HepG2 (cell line): ENCODE data around the gene MTG1. TPM values are rescaled to one million over a fixed set of nuclear protein-coding genes. Genes with fewer than 3 reads are reported as not detected.
A peak's percentile ranks its signal among the peaks of the same experiment; 100 is the strongest.

ENCODE experiments used
- CENPT ChIP-seq: sonication (generic); formaldehyde crosslinking; IDR thresholded peaks from 2 replicates; pipeline ENCODE4 v1.8.0; 2022; ENCODE audit warnings: low read depth, mild to moderate bottlenecking, moderate library complexity, missing genetic modification reagents
- DDIT3 ChIP-seq: sonication (generic); formaldehyde crosslinking; IDR thresholded peaks from 2 replicates; pipeline ENCODE4 v1.4.0; 2020; ENCODE audit warnings: mild to moderate bottlenecking, missing genetic modification reagents
- ELF3 ChIP-seq: IDR thresholded peaks from 2 replicates; pipeline ENCODE4 v1.6.1; 2016; ENCODE audit warnings: missing genetic modification reagents, missing compliant biosample characterization
- GABPB1 ChIP-seq: IDR thresholded peaks from 2 replicates; pipeline ENCODE4 v1.6.1; 2016; ENCODE audit warnings: mild to moderate bottlenecking, missing genetic modification reagents, moderate library complexity, missing compliant biosample characterization
- HOXA3 ChIP-seq: sonication (generic); formaldehyde crosslinking; IDR thresholded peaks from 2 replicates; pipeline ENCODE4 v1.5.0; 2020; ENCODE audit warnings: missing genetic modification reagents
- IRF9 ChIP-seq: sonication (generic); formaldehyde crosslinking; IDR thresholded peaks from 2 replicates; pipeline ENCODE4 v1.8.0; 2022; ENCODE audit warnings: missing genetic modification reagents, mild to moderate bottlenecking, borderline replicate concordance
- KLF15 ChIP-seq: sonication (generic); formaldehyde crosslinking; IDR thresholded peaks from 2 replicates; pipeline ENCODE4 v1.8.1; 2023; ENCODE audit warnings: borderline replicate concordance, mild to moderate bottlenecking, inconsistent platforms, missing genetic modification reagents, mixed read lengths
- NCOA1 ChIP-seq: sonication (generic); formaldehyde crosslinking; IDR thresholded peaks from 2 replicates; pipeline ENCODE4 v1.9.0; 2021; ENCODE audit warnings: missing genetic modification reagents
- POLR2A ChIP-seq, 2 experiments: IDR thresholded peaks; 2 replicates each; pipeline ENCODE4 v1.6.1; 2011; ENCODE audit warnings: low read depth in 2 of 2, low read length in 2 of 2, mild to moderate bottlenecking in 1 of 2, moderate library complexity in 1 of 2; ENCODE audit not compliant: insufficient read depth in 1 of 2
- SIN3A ChIP-seq: IDR thresholded peaks from 2 replicates; pipeline ENCODE4 v1.6.1; 2011; ENCODE audit warnings: low read depth, mild to moderate bottlenecking, control low read depth, low read length, borderline replicate concordance
- SMYD3 ChIP-seq: sonication (generic); formaldehyde crosslinking; IDR thresholded peaks from 2 replicates; pipeline ENCODE4 v1.8.1; 2023; ENCODE audit warnings: mild to moderate bottlenecking, missing genetic modification reagents
- SOX6 ChIP-seq, 2 experiments: fragments of 450-650 bp in 1 of 2; sonication (generic) in 1 of 2; formaldehyde crosslinking in 1 of 2; IDR thresholded peaks; 2 replicates each; pipeline versions ENCODE4 v1.4.0 to v1.6.1; 2017 to 2020; ENCODE audit warnings: antibody characterized with exemption in 1 of 2, mild to moderate bottlenecking in 1 of 2, missing genetic modification reagents in 1 of 2
- YY1 ChIP-seq: IDR thresholded peaks from 2 replicates; pipeline ENCODE4 v1.6.1; 2011; ENCODE audit warnings: low read length, low read depth, moderate library complexity, mild to moderate bottlenecking; ENCODE audit not compliant: insufficient read depth, insufficient replicate concordance
- ZFX ChIP-seq: sonication (generic); formaldehyde crosslinking; IDR thresholded peaks from 2 replicates; pipeline ENCODE4 v1.4.0; 2020; ENCODE audit warnings: mild to moderate bottlenecking, low read depth, missing genetic modification reagents, moderate library complexity
- ZNF296 ChIP-seq: sonication (generic); formaldehyde crosslinking; conservative IDR thresholded peaks from 2 replicates; pipeline ENCODE4 v1.5.0; 2020; ENCODE audit warnings: mild to moderate bottlenecking, missing genetic modification reagents
- ZNF484 ChIP-seq: sonication (generic); formaldehyde crosslinking; IDR thresholded peaks from 2 replicates; pipeline ENCODE4 v1.5.1; 2020; ENCODE audit warnings: mild to moderate bottlenecking, low read depth, missing genetic modification reagents, borderline replicate concordance
- ZNF589 ChIP-seq: sonication (generic); formaldehyde crosslinking; conservative IDR thresholded peaks from 2 replicates; pipeline ENCODE4 v1.8.0; 2022; ENCODE audit warnings: mild to moderate bottlenecking, moderate library complexity, missing genetic modification reagents
- ZNF609 ChIP-seq: sonication (generic); formaldehyde crosslinking; IDR thresholded peaks from 2 replicates; pipeline ENCODE4 v1.4.0; 2020; ENCODE audit warnings: mild to moderate bottlenecking, missing genetic modification reagents, borderline replicate concordance
- polyA plus RNA-seq, 8 experiments: library from polyadenylated mRNA; depleted of rRNA in 3 of 8; stranded (reverse) in 7 of 8; unstranded in 1 of 8; fragments of >200 nt; fragmentation: Illumina TruSeq in 4 of 8; extraction: Trizol in 4 of 8; gene quantifications; 2 replicates each; pipeline versions ENCODE4 v1.2.1 to v1.2.3, GENCODE V29; 2011 to 2016; ENCODE audit warnings: low read depth in 4 of 8, missing spikeins in 1 of 8, mixed read lengths in 1 of 8; ENCODE audit not compliant: insufficient read depth in 1 of 8
- total RNA-seq, 5 experiments: library from RNA; depleted of rRNA; stranded (reverse); fragments of >200 nt; fragmentation: Illumina TruSeq; extraction: Trizol; gene quantifications; 2 replicates each; pipeline ENCODE4 v1.2.3, GENCODE V29; 2016; ENCODE audit warnings: low read depth in 1 of 5
- TF ChIP-seq, protein P1 (sequence below): sonication (generic); formaldehyde crosslinking; IDR thresholded peaks from 2 replicates; pipeline ENCODE4 v1.5.1; 2020; ENCODE audit warnings: mild to moderate bottlenecking, moderate library complexity, missing genetic modification reagents

Gene MTG1
- total and polyA plus RNA-seq, 2 of the 13 experiments (the other 11 are each of a cell fraction or from before 2014, with no cell fraction given): 42.0 to 103 TPM

DNA sequence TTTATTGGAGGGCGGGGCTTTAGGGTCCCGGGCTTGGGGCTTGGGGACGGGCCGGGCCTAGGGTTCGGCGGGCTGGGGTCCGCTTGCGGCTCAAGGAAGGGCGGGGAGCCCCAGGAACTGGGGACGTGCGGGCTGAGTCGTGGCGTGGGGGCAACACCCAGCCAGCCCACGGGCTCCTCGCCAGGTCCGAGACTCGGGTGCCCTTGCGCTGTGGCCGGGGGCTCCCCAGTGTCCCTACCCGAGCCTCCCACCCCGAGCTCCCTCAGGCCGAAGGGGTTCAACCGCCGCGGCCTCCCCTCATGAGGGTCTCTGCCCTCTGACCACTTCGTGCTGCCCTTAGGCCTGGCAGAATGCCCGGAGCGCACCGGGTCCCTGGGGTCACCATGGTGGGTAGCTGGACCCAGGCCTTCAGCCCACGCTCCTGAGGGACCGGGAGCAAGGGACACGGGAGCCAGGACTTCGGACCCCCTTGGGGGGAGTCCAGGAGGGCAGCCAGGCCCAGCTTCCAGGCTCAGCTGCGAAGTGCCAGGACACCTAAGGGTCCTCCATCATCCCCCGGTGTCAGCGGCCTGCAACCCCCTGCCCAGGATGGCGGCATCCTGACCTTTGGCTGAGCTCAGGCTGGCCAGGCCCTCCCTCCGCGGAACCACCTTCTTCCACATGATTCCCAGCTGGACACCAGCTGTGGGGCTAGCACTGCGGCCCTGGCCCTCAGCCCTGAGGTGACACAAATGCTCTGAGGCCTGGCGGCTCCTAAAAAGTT is 35.6 kb upstream of the MTG1 start (continued):
- TF ChIP-seq GABPB1 (CRISPR knock-in tag) (peak; percentile 40; the same call in 1 of the 2 replicates), ZNF484 (CRISPR knock-in tag) (no peak), SOX6 (IDR thresholded peaks at IDR 0.05) (no peak), SOX6 (CRISPR knock-in tag; IDR thresholded peaks at IDR 0.05) (peak; percentile 65), HOXA3 (CRISPR knock-in tag) (peak; percentile 70; the same call in 1 of the 2 replicates), ZFX (CRISPR knock-in tag) (peak; percentile 91), DDIT3 (CRISPR knock-in tag) (no peak), ELF3 (CRISPR knock-in tag) (no peak), ZNF589 (no peak), ZNF609 (CRISPR knock-in tag) (no peak; the same call in 1 of the 2 replicates), NCOA1 (CRISPR knock-in tag) (no peak), CENPT (CRISPR knock-in tag) (no peak; the same call in 1 of the 2 replicates), KLF15 (CRISPR knock-in tag) (no peak), SIN3A (no peak), YY1 (peak; percentile 44), SMYD3 (CRISPR knock-in tag) (no peak), IRF9 (CRISPR knock-in tag) (peak; percentile 52; the same call in 1 of the 2 replicates), ZNF296 (CRISPR knock-in tag) (peak; percentile 62), POLR2A (IDR thresholded peaks at IDR 0.05; ENCODE audit: insufficient read depth in 1 of 2, low read depth in 2 of 2, low read length in 2 of 2) (no peak; a peak in 1 of 4 replicates)
- TF ChIP-seq, protein P1, sequence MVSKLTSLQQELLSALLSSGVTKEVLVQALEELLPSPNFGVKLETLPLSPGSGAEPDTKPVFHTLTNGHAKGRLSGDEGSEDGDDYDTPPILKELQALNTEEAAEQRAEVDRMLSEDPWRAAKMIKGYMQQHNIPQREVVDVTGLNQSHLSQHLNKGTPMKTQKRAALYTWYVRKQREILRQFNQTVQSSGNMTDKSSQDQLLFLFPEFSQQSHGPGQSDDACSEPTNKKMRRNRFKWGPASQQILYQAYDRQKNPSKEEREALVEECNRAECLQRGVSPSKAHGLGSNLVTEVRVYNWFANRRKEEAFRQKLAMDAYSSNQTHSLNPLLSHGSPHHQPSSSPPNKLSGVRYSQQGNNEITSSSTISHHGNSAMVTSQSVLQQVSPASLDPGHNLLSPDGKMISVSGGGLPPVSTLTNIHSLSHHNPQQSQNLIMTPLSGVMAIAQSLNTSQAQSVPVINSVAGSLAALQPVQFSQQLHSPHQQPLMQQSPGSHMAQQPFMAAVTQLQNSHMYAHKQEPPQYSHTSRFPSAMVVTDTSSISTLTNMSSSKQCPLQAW (CRISPR knock-in tag): peak; percentile 74
